H1 (cell line): ENCODE data around the gene ARFGAP3. TPM values are rescaled to one million over a fixed set of nuclear protein-coding genes. Genes with fewer than 3 reads are reported as not detected.

Source experiments
- ASH2L ChIP-seq: fragments of 200-600, 300-600 bp; sonication (generic); IDR thresholded peaks from one replicate; pipeline ENCODE4 v1.7.1; 2017; ENCODE audit warnings: low read length
- POLR2A ChIP-seq, 2 experiments: IDR thresholded peaks; 1 replicate in 1 of 2; 2 replicates in 1 of 2; pipeline ENCODE4 v1.6.1; 2011; ENCODE audit warnings: low read depth in 2 of 2, low read length in 2 of 2, mild to moderate bottlenecking in 2 of 2; ENCODE audit errors: control extremely low read depth in 1 of 2
- SAP30 ChIP-seq: fragments of 300-600 bp; sonication (generic); IDR thresholded peaks from 2 replicates; pipeline ENCODE4 v1.7.1; 2012; ENCODE audit warnings: low read length, moderate library complexity, mild to moderate bottlenecking, inconsistent platforms; ENCODE audit not compliant: insufficient read depth, insufficient replicate concordance
- polyA plus RNA-seq, 7 experiments: library from polyadenylated mRNA; depleted of rRNA in 3 of 7; stranded (reverse) in 5 of 7; unstranded in 2 of 7; fragments of >200 nt in 5 of 7; fragments of 200-250 nt in 2 of 7; gene quantifications; 1 replicate in 5 of 7; 2 replicates in 1 of 7; 4 replicates in 1 of 7; pipeline versions ENCODE4 v1.2.1 to v1.2.3, GENCODE V29; 2011 to 2013; ENCODE audit warnings: missing spikeins in 2 of 7, mixed read lengths in 2 of 7
- total RNA-seq: library from RNA; stranded (reverse); fragmentation: NEBNext Ultra II Directional; extraction: Animal tissue kit (Norgen Biotek cat#: 25700); gene quantifications from 2 replicates; pipeline ENCODE4 v1.2.1, GENCODE V29; 2021

ARFGAP3 gene
- total and polyA plus RNA-seq, 2 of the 8 experiments (the other 6 are each of a cell fraction or from before 2014, with no cell fraction given): 9.7 to 16.0 TPM

DNA sequence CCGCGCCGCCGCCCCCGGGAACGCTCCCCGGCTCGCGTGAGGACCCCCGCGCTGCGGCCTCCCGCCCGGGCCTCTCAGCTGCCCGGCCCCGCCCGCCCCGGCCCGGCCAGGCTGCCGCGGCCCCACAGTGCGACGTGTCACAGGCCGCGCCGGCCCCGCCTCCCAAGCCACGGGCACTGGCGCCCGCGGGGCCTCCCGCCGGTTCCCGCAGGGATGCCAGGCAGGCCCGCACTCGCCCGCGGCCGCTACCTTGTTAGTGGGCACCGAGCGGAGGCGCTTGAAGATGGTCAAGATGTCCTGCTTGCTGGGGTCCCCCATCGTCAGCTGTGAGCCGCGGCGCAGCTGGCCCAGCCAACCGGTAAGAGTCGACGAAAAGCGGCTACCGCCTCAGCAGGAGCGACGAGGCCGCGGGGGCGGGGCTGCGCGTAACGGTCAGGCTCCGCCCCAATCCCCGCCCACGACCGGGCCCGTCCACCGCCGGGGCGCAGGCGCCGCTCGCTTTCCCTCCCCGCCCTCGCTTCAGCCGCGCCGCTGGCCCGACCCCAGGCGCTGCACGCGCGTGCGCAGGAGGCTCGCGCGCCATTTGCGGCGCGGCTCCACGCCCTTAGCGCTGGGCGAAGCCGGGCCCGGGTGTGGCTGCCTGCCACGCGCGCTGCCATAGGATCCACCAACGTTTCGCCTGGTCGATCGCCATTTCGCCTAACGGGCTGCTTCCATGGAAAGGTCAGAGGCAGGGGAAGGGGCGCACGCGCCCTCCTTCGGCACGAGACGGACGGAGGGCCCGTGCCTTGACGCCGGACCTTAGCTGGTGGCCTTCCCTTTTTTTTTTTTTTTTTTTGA, at the start of gene ARFGAP3 (continued):
- TF ChIP-seq ASH2L (no peak), POLR2A (IDR thresholded peaks at IDR 0.05; ENCODE audit: control extremely low read depth in 1 of 2, low read depth in 2 of 2, low read length in 2 of 2) (no peak), SAP30 (no peak)
